CD4-positive, alpha-beta T cell treated with Interferon gamma for 1 hour (primary cell): ENCODE results near the gene FUNDC2.

Experiments used
- DNase-seq: peaks from one replicate; pipeline ENCODE4 v3.0.0-alpha.2; 2020

The FUNDC2 gene

GRCh38 chrX:155070975-155071693, 44.5 kb downstream of the FUNDC2 start, which contains the start of the genes BRCC3, CMC4 and MTCP1:
BRCC3 (plus strand) TSS chrX:155071508; CDS start chrX:155071528, 20 bp downstream.
CMC4 (minus strand) TSS chrX:155071136; CDS start chrX:155064023, 7,113 bp downstream.
MTCP1 (minus strand) TSS chrX:155071136; CDS start chrX:155066010, 5,126 bp downstream.
- peak; percentile 83 for DNase-seq

GRCh38 chrX:155071694-155072280, 45.1 kb downstream of the FUNDC2 start:
- no peak for DNase-seq

GRCh38 chrX:155086202-155086840, 59.7 kb downstream of the FUNDC2 start:
- peak; percentile 5 for DNase-seq

GRCh38 chrX:155086961-155087735, 60.5 kb downstream of the FUNDC2 start:
- DNase-seq = no peak

GRCh38 chrX:155094468-155095061, 67.9 kb downstream of the FUNDC2 start:
- DNase-seq = no peak

GRCh38 chrX:155105919-155106318, 79.3 kb downstream of the FUNDC2 start:
- no peak for DNase-seq

- DNase-seq = no peak
Measured at GRCh38 chrX:155108427-155108826, 81.8 kb downstream of the FUNDC2 start.
